ENCODE data around the gene NUP210L. TPM values are rescaled to one million over a fixed set of nuclear protein-coding genes. Genes with fewer than 3 reads are reported as not detected.
A peak's percentile ranks its signal among the peaks of the same experiment; 100 is the strongest.

NUP210L gene
- total and polyA plus RNA-seq, 9 of the 15 experiments (the other 6 are each of a cell fraction or from before 2014, with no cell fraction given): 0.01 to 0.04 TPM; not detected in 7

- no peak for TF ChIP-seq ZC3H11A (IDR thresholded peaks at IDR 0.05; ENCODE audit: low read depth, low read length)
- no peak for TF ChIP-seq E2F3 (CRISPR knock-in tag; IDR thresholded peaks at IDR 0.05)
- TF ChIP-seq, protein P1, sequence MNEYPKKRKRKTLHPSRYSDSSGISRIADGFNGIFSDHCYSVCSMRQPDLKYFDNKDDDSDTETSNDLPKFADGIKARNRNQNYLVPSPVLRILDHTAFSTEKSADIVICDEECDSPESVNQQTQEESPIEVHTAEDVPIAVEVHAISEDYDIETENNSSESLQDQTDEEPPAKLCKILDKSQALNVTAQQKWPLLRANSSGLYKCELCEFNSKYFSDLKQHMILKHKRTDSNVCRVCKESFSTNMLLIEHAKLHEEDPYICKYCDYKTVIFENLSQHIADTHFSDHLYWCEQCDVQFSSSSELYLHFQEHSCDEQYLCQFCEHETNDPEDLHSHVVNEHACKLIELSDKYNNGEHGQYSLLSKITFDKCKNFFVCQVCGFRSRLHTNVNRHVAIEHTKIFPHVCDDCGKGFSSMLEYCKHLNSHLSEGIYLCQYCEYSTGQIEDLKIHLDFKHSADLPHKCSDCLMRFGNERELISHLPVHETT (CRISPR knock-in tag; conservative IDR thresholded peaks at IDR 0.05 in 1 of 2, IDR thresholded peaks at IDR 0.05 in 1 of 2): no peak
- TF ChIP-seq ELF1 (tag; IDR thresholded peaks at IDR 0.05): no peak
- no peak for TF ChIP-seq NR2F6 (CRISPR knock-in tag; IDR thresholded peaks at IDR 0.05)
Observed at GRCh38 chr1:154091706-154092105, 63.2 kb downstream of the NUP210L start (continued).

GRCh38 chr1:154087574-154087973 is 67.3 kb downstream of the NUP210L start:
- DNase-seq (ENCODE audit: extremely low read depth in 1 of 4, low spot score in 3 of 4) (no peak), FAIRE-seq (no peak), ATAC-seq (no peak)
- H2AFZ ChIP-seq (ENCODE audit: low read depth, low read length): no peak overlapping the region
- in situ Hi-C loops (cut with MboI) (no loop called here), intact Hi-C loops (cut with micrococcal nuclease) (no loop called here)
- no peaks in the 10 kb centered on the region for H3K36me3 ChIP-seq (ENCODE audit: control insufficient read depth, insufficient read depth, low read length)
- no peak overlapping the region for H3K4me2 ChIP-seq (ENCODE audit: insufficient read depth, low read length)
- TF ChIP-seq ZNF146 (CRISPR knock-in tag; IDR thresholded peaks at IDR 0.05; ENCODE audit: unreplicated experiment) (peak; percentile 55), NFIX (CRISPR knock-in tag; IDR thresholded peaks at IDR 0.05; ENCODE audit: low read depth) (no peak), NR2C2 (CRISPR knock-in tag; IDR thresholded peaks at IDR 0.05) (no peak), NR2C2 (tag; IDR thresholded peaks at IDR 0.05) (no peak), ZNF707 (CRISPR knock-in tag; conservative IDR thresholded peaks at IDR 0.05) (no peak)
- no peak overlapping the region for H3K27ac ChIP-seq (ENCODE audit: extremely low read depth, low read depth, low read length)
- H3K4me3 ChIP-seq: no peak overlapping the region
- H3K9me1 ChIP-seq (ENCODE audit: control insufficient read depth, insufficient read depth, low read length): no peaks in the 10 kb centered on the region
- H4K20me1 ChIP-seq (replicated peaks; ENCODE audit: control insufficient read depth, insufficient read depth, low read length): no peaks in the 10 kb centered on the region
- no peaks in the 10 kb centered on the region for H3K4me1 ChIP-seq (replicated peaks in 1 of 2; ENCODE audit: control insufficient read depth in 2 of 2, insufficient read depth in 2 of 2, low read length in 2 of 2)
- H3K79me2 ChIP-seq (ENCODE audit: control insufficient read depth, insufficient read depth, low read length): no peaks in the 10 kb centered on the region
- H3K27me3 ChIP-seq (ENCODE audit: control insufficient read depth in 2 of 2, insufficient read depth in 2 of 2, low read length in 2 of 2): no peaks in the 10 kb centered on the region
- 15% methylated on average over 2 of the region's 2 CpGs for WGBS (ENCODE audit: insufficient coverage, low coverage, missing lambda C conversion rate)
- POLR2A ChIA-PET: no interaction called here
- CTCF ChIA-PET (ENCODE audit: low intra/inter-chr PET ratio): no interaction called here
- BruUV-seq (replicated peaks): no TSS peak
- H3K9ac ChIP-seq (ENCODE audit: insufficient read depth in 1 of 2, low read depth in 2 of 2, low read length in 2 of 2): no peak overlapping the region
- H3K9me3 ChIP-seq (replicated peaks; ENCODE audit: control insufficient read depth, insufficient read depth, low read depth, low read length): peaks cover 7% of the 10 kb centered on the region; the same call in 1 of the 2 replicates

Data from K562 (cell line).